K562 (cell line): ENCODE measurements around the gene ZACN. TPM values are rescaled to one million over a fixed set of nuclear protein-coding genes. Genes with fewer than 3 reads are reported as not detected.

Experiments used
- COPS2 ChIP-seq: fragments of 450-650 bp; conservative IDR thresholded peaks from 2 replicates; pipeline ENCODE4 v1.6.1; 2016; ENCODE audit warnings: mild to moderate bottlenecking, moderate library complexity
- CUX1 ChIP-seq: fragments of 200-800 bp; sonication (Bioruptor generic); IDR thresholded peaks from 2 replicates; pipeline ENCODE4 v1.6.1; 2016; ENCODE audit warnings: missing genetic modification characterization, missing compliant biosample characterization
- GATAD2A ChIP-seq: fragments of 450-650 bp; IDR thresholded peaks from 2 replicates; pipeline ENCODE4 v1.6.1; 2017
- HMG20B ChIP-seq: fragments of 250-450 bp; sonication (Bioruptor Pico); IDR thresholded peaks from 2 replicates; pipeline ENCODE4 v1.5.0; 2021; ENCODE audit warnings: mild to moderate bottlenecking
- ILF3 ChIP-seq: fragments of 450-650 bp; IDR thresholded peaks from 2 replicates; pipeline ENCODE4 v1.6.1; 2018; ENCODE audit warnings: antibody characterized with exemption, mild to moderate bottlenecking, moderate library complexity, borderline replicate concordance
- PHB2 ChIP-seq: fragments of 450-650 bp; IDR thresholded peaks from 2 replicates; pipeline ENCODE4 v1.6.1; 2017; ENCODE audit warnings: low read depth
- PTBP1 ChIP-seq: fragments of 200-400 bp; formaldehyde crosslinking; IDR thresholded peaks from 2 replicates; pipeline ENCODE4 v1.6.1; 2017; ENCODE audit warnings: low read depth, low read length
- ZBTB49 ChIP-seq: sonication (generic); formaldehyde crosslinking; IDR thresholded peaks from 2 replicates; pipeline ENCODE4 v1.8.0; 2022; ENCODE audit warnings: missing genetic modification reagents, mild to moderate bottlenecking, borderline replicate concordance
- polyA plus RNA-seq, 8 experiments: library from polyadenylated mRNA; depleted of rRNA in 4 of 8; stranded (reverse) in 5 of 8; unstranded in 3 of 8; fragments of >200 nt; fragmentation: Nextera tagmentation in 2 of 8; fragmentation: Illumina TruSeq in 1 of 8; extraction: Ambion mirVana in 2 of 8; extraction: Trizol in 1 of 8; gene quantifications; 2 replicates each; pipeline versions ENCODE4 v1.2.1 to v1.2.3, GENCODE V29; 2011 to 2014; ENCODE audit warnings: inconsistent platforms in 1 of 8, missing spikeins in 1 of 8
- total RNA-seq, 7 experiments: library from RNA; depleted of rRNA in 6 of 7; stranded (reverse); fragments of >200 nt in 6 of 7; fragmentation: Illumina TruSeq in 2 of 7; extraction: Trizol in 2 of 7; gene quantifications; 2 replicates each; pipeline versions ENCODE4 v1.2.1 to v1.2.3, GENCODE V29; 2011 to 2021; ENCODE audit warnings: low replicate concordance in 1 of 7
- TF ChIP-seq, protein P1 (sequence below), 2 experiments: fragments of 450-650 bp in 1 of 2; sonication (generic) in 1 of 2; formaldehyde crosslinking in 1 of 2; IDR thresholded peaks; 2 replicates each; pipeline versions ENCODE4 v1.7.1 to v1.9.0; 2016 to 2022; ENCODE audit warnings: inconsistent platforms in 1 of 2, mild to moderate bottlenecking in 1 of 2, missing genetic modification reagents in 1 of 2

Gene ZACN
- total and polyA plus RNA-seq, 9 of the 15 experiments (the other 6 are each of a cell fraction or from before 2014, with no cell fraction given): 0.07 TPM; not detected in 8

GRCh38 chr17:76072148-76072858 lies 6.7 kb upstream of the ZACN start, which contains the start of gene SRP68 (continued):
- TF ChIP-seq CUX1 (CRISPR knock-in tag) (no peak), HMG20B (no peak), PHB2 (no peak), COPS2 (no peak), PTBP1 (no peak), ILF3 (no peak; the same call in 1 of the 2 replicates), ZBTB49 (CRISPR knock-in tag) (0 out of 2 replicates have a peak, but pooled peaks have one; percentile 36), GATAD2A (no peak)
- TF ChIP-seq, protein P1, sequence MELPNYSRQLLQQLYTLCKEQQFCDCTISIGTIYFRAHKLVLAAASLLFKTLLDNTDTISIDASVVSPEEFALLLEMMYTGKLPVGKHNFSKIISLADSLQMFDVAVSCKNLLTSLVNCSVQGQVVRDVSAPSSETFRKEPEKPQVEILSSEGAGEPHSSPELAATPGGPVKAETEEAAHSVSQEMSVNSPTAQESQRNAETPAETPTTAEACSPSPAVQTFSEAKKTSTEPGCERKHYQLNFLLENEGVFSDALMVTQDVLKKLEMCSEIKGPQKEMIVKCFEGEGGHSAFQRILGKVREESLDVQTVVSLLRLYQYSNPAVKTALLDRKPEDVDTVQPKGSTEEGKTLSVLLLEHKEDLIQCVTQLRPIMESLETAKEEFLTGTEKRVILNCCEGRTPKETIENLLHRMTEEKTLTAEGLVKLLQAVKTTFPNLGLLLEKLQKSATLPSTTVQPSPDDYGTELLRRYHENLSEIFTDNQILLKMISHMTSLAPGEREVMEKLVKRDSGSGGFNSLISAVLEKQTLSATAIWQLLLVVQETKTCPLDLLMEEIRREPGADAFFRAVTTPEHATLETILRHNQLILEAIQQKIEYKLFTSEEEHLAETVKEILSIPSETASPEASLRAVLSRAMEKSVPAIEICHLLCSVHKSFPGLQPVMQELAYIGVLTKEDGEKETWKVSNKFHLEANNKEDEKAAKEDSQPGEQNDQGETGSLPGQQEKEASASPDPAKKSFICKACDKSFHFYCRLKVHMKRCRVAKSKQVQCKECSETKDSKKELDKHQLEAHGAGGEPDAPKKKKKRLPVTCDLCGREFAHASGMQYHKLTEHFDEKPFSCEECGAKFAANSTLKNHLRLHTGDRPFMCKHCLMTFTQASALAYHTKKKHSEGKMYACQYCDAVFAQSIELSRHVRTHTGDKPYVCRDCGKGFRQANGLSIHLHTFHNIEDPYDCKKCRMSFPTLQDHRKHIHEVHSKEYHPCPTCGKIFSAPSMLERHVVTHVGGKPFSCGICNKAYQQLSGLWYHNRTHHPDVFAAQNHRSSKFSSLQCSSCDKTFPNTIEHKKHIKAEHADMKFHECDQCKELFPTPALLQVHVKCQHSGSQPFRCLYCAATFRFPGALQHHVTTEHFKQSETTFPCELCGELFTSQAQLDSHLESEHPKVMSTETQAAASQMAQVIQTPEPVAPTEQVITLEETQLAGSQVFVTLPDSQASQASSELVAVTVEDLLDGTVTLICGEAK (IDR thresholded peaks at IDR 0.05): no peak
- TF ChIP-seq, protein P1 (CRISPR knock-in tag; IDR thresholded peaks at IDR 0.05): no peak
